ENCODE results near the gene MNAT1. TPM values are rescaled to one million over a fixed set of nuclear protein-coding genes. Genes with fewer than 3 reads are reported as not detected.

Gene MNAT1
- polyA plus RNA-seq, 1 of the 3 experiments (the other 2 are of a cell fraction) = 38.9 TPM

DNA sequence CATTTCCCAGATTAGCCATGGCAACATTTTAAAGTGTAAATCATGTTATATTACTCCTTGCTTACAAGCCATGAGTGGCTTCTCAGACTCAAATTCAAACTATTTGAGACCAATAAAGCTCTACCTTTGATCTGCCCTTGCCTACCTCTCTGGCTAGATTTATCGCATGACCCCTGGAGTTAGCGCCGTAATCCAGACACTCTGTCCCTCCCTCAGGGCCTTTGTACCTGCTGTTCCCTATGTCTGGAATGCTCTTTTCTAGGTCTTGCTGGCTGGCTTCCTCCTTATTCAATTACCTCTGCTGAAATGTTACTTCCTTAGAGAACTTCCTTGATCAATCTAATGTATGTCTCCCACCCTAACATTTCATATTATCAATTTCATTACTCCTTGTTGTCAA lies 26.7 kb upstream of the MNAT1 start:
- Histone ChIP-seq H2AFZ (ENCODE audit: low read depth) (no peak overlapping the region), H3K36me3 (replicated peaks in 1 of 2; ENCODE audit: control insufficient read depth in 1 of 2, insufficient read depth in 2 of 2, low read length in 1 of 2) (peaks cover 12 to 25% of the 10 kb centered on the region in 2 experiments), H3K9me3 (no peaks in the 10 kb centered on the region), H3F3A (replicated peaks; ENCODE audit: insufficient read depth) (peaks cover 5% of the 10 kb centered on the region), H3K9ac (no peak overlapping the region), H3K9me2 (no peaks in the 10 kb centered on the region), H3K4me3 (ENCODE audit: low read depth in 2 of 2, low read length in 1 of 2) (no peak overlapping the region), H3K4me1 (ENCODE audit: control insufficient read depth in 1 of 2, insufficient read depth in 2 of 2, low read depth in 1 of 2, low read length in 1 of 2) (no peaks in the 10 kb centered on the region), H4K20me1 (ENCODE audit: insufficient read depth) (0 out of 2 replicates have a peak, but pooled peaks cover 3% of the 10 kb centered on the region), H3K27ac (ENCODE audit: low read depth in 2 of 2, low read length in 1 of 2) (no peak overlapping the region), H3K4me2 (no peak overlapping the region), H3K79me2 (ENCODE audit: insufficient read depth) (peaks cover 16% of the 10 kb centered on the region; the same call in 1 of the 2 replicates), H3K27me3 (ENCODE audit: insufficient read depth) (no peaks in the 10 kb centered on the region)
- POLR2A ChIA-PET = interaction anchor here (0.7 kb wide), 1 partner anchor 1130 kb away, joined by 3 read pairs; no protein-coding TSS in a partner anchor
- CTCF ChIA-PET = no interaction called here
- WGBS (ENCODE audit: low lambda C conversion rate) = 100% methylated on average over 3 of the region's 3 CpGs
- DNase-seq = no peak
- TF ChIP-seq JUND (IDR thresholded peaks at IDR 0.05) (no peak), FOXJ3 (CRISPR knock-in tag; IDR thresholded peaks at IDR 0.05) (no peak), SMC3 (IDR thresholded peaks at IDR 0.05; ENCODE audit: low read depth, low read length) (no peak), EZH2phosphoT487 (IDR thresholded peaks at IDR 0.05; ENCODE audit: borderline replicate concordance, low read depth) (no peak), SIN3A (IDR thresholded peaks at IDR 0.05; ENCODE audit: borderline replicate concordance, low read depth, low read length) (no peak), CHD2 (IDR thresholded peaks at IDR 0.05; ENCODE audit: low read length, partially characterized antibody) (no peak)

DNA sequence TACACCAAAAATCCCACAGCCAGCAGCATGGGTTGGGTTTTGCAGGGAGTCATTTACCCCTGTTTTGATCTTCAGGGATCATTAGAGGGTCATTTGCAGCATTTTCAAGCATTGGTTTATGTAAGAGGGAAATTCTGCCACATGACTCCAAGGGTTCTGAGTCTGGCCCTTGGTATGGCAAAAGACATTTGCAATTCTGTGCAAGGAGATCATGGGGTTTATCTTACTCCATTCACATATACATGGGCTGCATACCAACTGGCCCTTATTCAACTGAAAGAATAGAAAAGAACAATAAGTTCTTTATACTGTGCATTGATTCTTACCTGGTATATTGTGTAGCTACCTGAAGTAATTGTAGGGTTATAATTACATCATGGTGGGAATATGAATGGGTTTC lies 24.1 kb upstream of the MNAT1 start:
- no peak for DNase-seq
- H3K4me1 ChIP-seq (ENCODE audit: control insufficient read depth in 1 of 2, insufficient read depth in 2 of 2, low read depth in 1 of 2, low read length in 1 of 2) = no peaks in the 10 kb centered on the region; a peak in 1 of 4 replicates
- H3K4me2 ChIP-seq = no peak overlapping the region
- H3K4me3 ChIP-seq (ENCODE audit: low read depth in 2 of 2, low read length in 1 of 2) = no peak overlapping the region
- H3F3A ChIP-seq (replicated peaks; ENCODE audit: insufficient read depth) = peaks cover 5% of the 10 kb centered on the region
- no peak overlapping the region for H3K27ac ChIP-seq (ENCODE audit: low read depth in 2 of 2, low read length in 1 of 2)
- peaks cover 37% of the 10 kb centered on the region; the same call in 1 of the 2 replicates for H3K79me2 ChIP-seq (ENCODE audit: insufficient read depth)
- H4K20me1 ChIP-seq (ENCODE audit: insufficient read depth) = peaks cover 3% of the 10 kb centered on the region; the same call in 1 of the 2 replicates
- no peaks in the 10 kb centered on the region for H3K9me3 ChIP-seq
- no peaks in the 10 kb centered on the region for H3K27me3 ChIP-seq (ENCODE audit: insufficient read depth)
- TF ChIP-seq GABPA (IDR thresholded peaks at IDR 0.05; ENCODE audit: low read depth) (no peak), ELF1 (IDR thresholded peaks at IDR 0.05) (no peak), POLR2AphosphoS5 (IDR thresholded peaks at IDR 0.05; ENCODE audit: low read depth, low read length) (no peak), NFIC (IDR thresholded peaks at IDR 0.05; ENCODE audit: borderline replicate concordance) (no peak), CHD2 (IDR thresholded peaks at IDR 0.05; ENCODE audit: low read length, partially characterized antibody) (no peak), YY1 (IDR thresholded peaks at IDR 0.05; ENCODE audit: low read depth) (no peak), JUND (IDR thresholded peaks at IDR 0.05) (no peak), RFX5 (IDR thresholded peaks at IDR 0.05; ENCODE audit: low read length) (no peak), RAD21 (IDR thresholded peaks at IDR 0.05; ENCODE audit: low read length) (no peak), EZH2phosphoT487 (IDR thresholded peaks at IDR 0.05; ENCODE audit: borderline replicate concordance, low read depth) (no peak)
- TF ChIP-seq, protein P1, sequence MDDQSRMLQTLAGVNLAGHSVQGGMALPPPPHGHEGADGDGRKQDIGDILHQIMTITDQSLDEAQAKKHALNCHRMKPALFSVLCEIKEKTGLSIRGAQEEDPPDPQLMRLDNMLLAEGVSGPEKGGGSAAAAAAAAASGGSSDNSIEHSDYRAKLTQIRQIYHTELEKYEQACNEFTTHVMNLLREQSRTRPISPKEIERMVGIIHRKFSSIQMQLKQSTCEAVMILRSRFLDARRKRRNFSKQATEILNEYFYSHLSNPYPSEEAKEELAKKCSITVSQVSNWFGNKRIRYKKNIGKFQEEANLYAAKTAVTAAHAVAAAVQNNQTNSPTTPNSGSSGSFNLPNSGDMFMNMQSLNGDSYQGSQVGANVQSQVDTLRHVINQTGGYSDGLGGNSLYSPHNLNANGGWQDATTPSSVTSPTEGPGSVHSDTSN (IDR thresholded peaks at IDR 0.05) = no peak
- TF ChIP-seq, protein P2, sequence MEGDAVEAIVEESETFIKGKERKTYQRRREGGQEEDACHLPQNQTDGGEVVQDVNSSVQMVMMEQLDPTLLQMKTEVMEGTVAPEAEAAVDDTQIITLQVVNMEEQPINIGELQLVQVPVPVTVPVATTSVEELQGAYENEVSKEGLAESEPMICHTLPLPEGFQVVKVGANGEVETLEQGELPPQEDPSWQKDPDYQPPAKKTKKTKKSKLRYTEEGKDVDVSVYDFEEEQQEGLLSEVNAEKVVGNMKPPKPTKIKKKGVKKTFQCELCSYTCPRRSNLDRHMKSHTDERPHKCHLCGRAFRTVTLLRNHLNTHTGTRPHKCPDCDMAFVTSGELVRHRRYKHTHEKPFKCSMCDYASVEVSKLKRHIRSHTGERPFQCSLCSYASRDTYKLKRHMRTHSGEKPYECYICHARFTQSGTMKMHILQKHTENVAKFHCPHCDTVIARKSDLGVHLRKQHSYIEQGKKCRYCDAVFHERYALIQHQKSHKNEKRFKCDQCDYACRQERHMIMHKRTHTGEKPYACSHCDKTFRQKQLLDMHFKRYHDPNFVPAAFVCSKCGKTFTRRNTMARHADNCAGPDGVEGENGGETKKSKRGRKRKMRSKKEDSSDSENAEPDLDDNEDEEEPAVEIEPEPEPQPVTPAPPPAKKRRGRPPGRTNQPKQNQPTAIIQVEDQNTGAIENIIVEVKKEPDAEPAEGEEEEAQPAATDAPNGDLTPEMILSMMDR (IDR thresholded peaks at IDR 0.05) = no peak
- TF ChIP-seq, protein P3, sequence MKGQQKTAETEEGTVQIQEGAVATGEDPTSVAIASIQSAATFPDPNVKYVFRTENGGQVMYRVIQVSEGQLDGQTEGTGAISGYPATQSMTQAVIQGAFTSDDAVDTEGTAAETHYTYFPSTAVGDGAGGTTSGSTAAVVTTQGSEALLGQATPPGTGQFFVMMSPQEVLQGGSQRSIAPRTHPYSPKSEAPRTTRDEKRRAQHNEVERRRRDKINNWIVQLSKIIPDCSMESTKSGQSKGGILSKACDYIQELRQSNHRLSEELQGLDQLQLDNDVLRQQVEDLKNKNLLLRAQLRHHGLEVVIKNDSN (IDR thresholded peaks at IDR 0.05; ENCODE audit: borderline replicate concordance, low read depth) = no peak
- no peaks in the 10 kb centered on the region for H3K9me2 ChIP-seq
- peaks cover 30 to 39% of the 10 kb centered on the region in 2 experiments for H3K36me3 ChIP-seq (replicated peaks in 1 of 2; ENCODE audit: control insufficient read depth in 1 of 2, insufficient read depth in 2 of 2, low read length in 1 of 2)
- H2AFZ ChIP-seq (ENCODE audit: low read depth) = no peak overlapping the region
- POLR2A ChIA-PET = no interaction called here
- no peak overlapping the region for H3K9ac ChIP-seq
- CTCF ChIA-PET = interaction anchor here (0.9 kb wide), 1 partner anchor 543 kb away, joined by 3 read pairs; no protein-coding TSS in a partner anchor
